ENCODE data around the gene SLC26A2. TPM values are rescaled to one million over a fixed set of nuclear protein-coding genes. Genes with fewer than 3 reads are reported as not detected.

SLC26A2 gene
- total RNA-seq, 6 experiments from 2014 or later: 1.3 to 2.4 (median 2.0) TPM

GRCh38 chr5:149999866-150000255 lies 39.3 kb downstream of the SLC26A2 start:
- no peak for ATAC-seq

GRCh38 chr5:150000256-150000989 lies 39.9 kb downstream of the SLC26A2 start, which contains the start of the genes HMGXB3 and TIGD6:
TSS of gene HMGXB3 (plus strand) at chr5:150000739. CDS start at chr5:150004853, 4,114 bp downstream.
TSS of gene TIGD6 (minus strand) at chr5:150000654. CDS start at chr5:149996348, 4,306 bp downstream.
- ATAC-seq: peak; percentile 91 to 95 (median 92)
- H3K27ac ChIP-seq: peak within 1 kb of the TSS; percentile 71 to 90 (median 88)
- no peaks in the 10 kb centered on the region for H3K9me3 ChIP-seq
- TF ChIP-seq CTCF (IDR thresholded peaks at IDR 0.05) (peak in 1 of 4 donors; percentile 8), POLR2A (IDR thresholded peaks at IDR 0.05) (peak; percentile 80)
- H3K4me3 ChIP-seq: peak within 1 kb of the TSS; percentile 65 to 98 (median 82)
- 0% methylated on average over 11 of the region's 72 CpGs for WGBS (ENCODE audit: insufficient coverage, low coverage, low lambda C conversion rate, missing lambda C conversion rate)
- peaks cover 0 to 11% (median 0%) of the 10 kb centered on the region in 4 donors for H3K36me3 ChIP-seq
- intact Hi-C loops (cut with DNase I): no loop called here
- DNase-seq: peak; percentile 91 to 95 (median 94)
- H3K4me1 ChIP-seq: peaks cover 0 to 18% (median 6%) of the 10 kb centered on the region in 4 donors
- no peaks in the 10 kb centered on the region for H3K27me3 ChIP-seq

More at GRCh38 chr5:149999866-150000255, 39.3 kb downstream of the SLC26A2 start:
- no peaks in the 10 kb centered on the region for H3K9me3 ChIP-seq
- peak overlapping the region; percentile 65 to 98 (median 82) for H3K4me3 ChIP-seq
- intact Hi-C loops (cut with DNase I): loop anchor here (10.0 kb wide), 2 partner anchors 165 to 365 kb away; no protein-coding TSS in a partner anchor
- no peaks in the 10 kb centered on the region for H3K27me3 ChIP-seq
- peak overlapping the region; percentile 71 to 90 (median 88) for H3K27ac ChIP-seq
- peaks cover 0 to 10% (median 0%) of the 10 kb centered on the region in 4 donors for H3K36me3 ChIP-seq
- peaks cover 0 to 18% (median 6%) of the 10 kb centered on the region in 4 donors for H3K4me1 ChIP-seq
- DNase-seq: no peak
- no peak for TF ChIP-seq POLR2A (IDR thresholded peaks at IDR 0.05)
- no peak for TF ChIP-seq CTCF (IDR thresholded peaks at IDR 0.05)
- 18% methylated on average over 7 of the region's 7 CpGs for WGBS (ENCODE audit: insufficient coverage, low coverage, low lambda C conversion rate, missing lambda C conversion rate)

GRCh38 chr5:150000990-150001659 lies 40.6 kb downstream of the SLC26A2 start:
- peak; percentile 25 to 53 (median 38) for ATAC-seq
- intact Hi-C loops (cut with DNase I): no loop called here
- no peaks in the 10 kb centered on the region for H3K27me3 ChIP-seq
- H3K9me3 ChIP-seq: no peaks in the 10 kb centered on the region
- H3K4me3 ChIP-seq: peak overlapping the region; percentile 65 to 98 (median 82)
- DNase-seq: peak; percentile 55 to 71 (median 57)
- H3K36me3 ChIP-seq: peaks cover 0 to 14% (median 2%) of the 10 kb centered on the region in 4 donors
- H3K4me1 ChIP-seq: peaks cover 0 to 18% (median 6%) of the 10 kb centered on the region in 4 donors
- TF ChIP-seq POLR2A (IDR thresholded peaks at IDR 0.05) (no peak), CTCF (IDR thresholded peaks at IDR 0.05) (no peak)
- WGBS (ENCODE audit: insufficient coverage, low coverage, low lambda C conversion rate, missing lambda C conversion rate): 0% methylated on average over 15 of the region's 44 CpGs
- peak overlapping the region; percentile 71 to 90 (median 88) for H3K27ac ChIP-seq

GRCh38 chr5:150001660-150002486 lies 41.3 kb downstream of the SLC26A2 start:
- WGBS (ENCODE audit: insufficient coverage, low coverage, low lambda C conversion rate, missing lambda C conversion rate): 11% methylated on average over 8 of the region's 8 CpGs
- H3K27ac ChIP-seq: peak overlapping the region; percentile 71 to 90 (median 88)
- peaks cover 0 to 18% (median 6%) of the 10 kb centered on the region in 4 donors for H3K4me1 ChIP-seq
- peak overlapping the region; percentile 65 to 98 (median 82) for H3K4me3 ChIP-seq
- no peaks in the 10 kb centered on the region for H3K9me3 ChIP-seq
- peaks cover 0 to 19% (median 2%) of the 10 kb centered on the region in 4 donors for H3K36me3 ChIP-seq
- ATAC-seq (peak; percentile 58 to 66 (median 60)), DNase-seq (peak in 2 of 3 donors; percentile 34 to 55)
- peak; percentile 43 to 62 (median 48) for TF ChIP-seq CTCF (IDR thresholded peaks at IDR 0.05)
- TF ChIP-seq POLR2A (IDR thresholded peaks at IDR 0.05): no peak
- intact Hi-C loops (cut with DNase I): no loop called here
- no peaks in the 10 kb centered on the region for H3K27me3 ChIP-seq
